IPS-15b (cell line): Measurements from ENCODE around the gene WEE2.
"Not testable (repeated sequence)": the region's sequence is repeated elsewhere in the genome, so short reads cannot be mapped to it uniquely, and the experiment has no call there.

Source experiments
- H3K27me3 ChIP-seq: one replicate; pipeline ENCODE4 v1.6.1; 2013; ENCODE audit warnings: low read length; ENCODE audit not compliant: control insufficient read depth, insufficient read depth
- H3K36me3 ChIP-seq: one replicate; pipeline ENCODE4 v1.6.1; 2013; ENCODE audit warnings: low read length; ENCODE audit not compliant: control insufficient read depth, insufficient read depth
- H3K4me1 ChIP-seq: one replicate; pipeline ENCODE4 v1.6.1; 2013; ENCODE audit warnings: mild to moderate bottlenecking, low read length; ENCODE audit not compliant: control insufficient read depth, insufficient read depth
- H3K4me3 ChIP-seq: one replicate; pipeline ENCODE4 v1.5.1; 2013; ENCODE audit warnings: low read depth, low read length
- H3K9ac ChIP-seq: one replicate; pipeline ENCODE4 v1.6.1; 2013; ENCODE audit warnings: low read depth, mild to moderate bottlenecking, low read length
- H3K9me3 ChIP-seq: one replicate; pipeline ENCODE4 v1.6.1; 2013; ENCODE audit warnings: mild to moderate bottlenecking, low read length; ENCODE audit not compliant: control insufficient read depth, insufficient read depth

Gene WEE2

DNA sequence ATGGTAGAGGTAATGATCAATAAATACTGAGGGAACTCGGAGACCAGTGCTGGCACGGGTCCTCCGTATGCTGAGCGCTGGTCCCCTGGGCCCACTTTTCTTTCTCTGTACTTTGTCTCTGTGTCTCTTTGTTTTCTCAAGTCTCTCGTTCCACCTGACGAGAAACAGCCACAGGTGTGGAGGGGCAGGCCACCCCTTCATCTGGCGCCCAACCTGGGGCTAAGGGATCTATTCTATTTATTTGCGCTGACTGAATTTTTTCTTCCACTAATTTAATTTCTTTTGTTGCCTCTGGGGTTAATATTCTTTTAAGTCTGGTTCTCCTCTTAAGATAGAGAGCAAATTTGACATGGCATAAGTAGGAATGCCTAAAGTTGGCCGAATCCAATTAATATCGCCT lies 43.8 kb downstream of the WEE2 start:
- H3K36me3 ChIP-seq: peaks cover 34% of the 10 kb centered on the region
- not testable (repeated sequence) for H3K9me3 ChIP-seq, H3K27me3 ChIP-seq, H3K9ac ChIP-seq, H3K4me1 ChIP-seq, H3K4me3 ChIP-seq

DNA sequence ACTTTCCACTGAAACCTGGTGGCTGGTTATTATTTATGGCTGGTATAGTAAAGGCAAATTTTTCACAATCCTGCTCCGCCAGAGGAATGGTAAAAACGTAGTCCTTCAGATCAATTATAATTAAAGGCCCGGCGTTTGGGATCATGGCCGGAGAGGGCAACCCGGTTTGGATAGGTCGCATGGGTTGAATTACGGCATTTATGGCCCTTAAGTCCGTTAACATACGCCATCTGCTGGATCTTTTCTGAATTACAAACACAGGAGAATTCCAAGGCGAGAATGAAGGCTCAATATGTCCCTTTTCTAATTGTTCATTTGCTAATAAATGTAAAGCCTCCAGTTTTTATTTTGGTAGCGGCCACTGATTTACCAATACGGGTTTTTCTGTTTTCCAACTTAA lies 44.5 kb downstream of the WEE2 start:
- Histone ChIP-seq H3K9ac (no peak overlapping the region), H3K36me3 (peaks cover 42% of the 10 kb centered on the region), H3K9me3 (peaks cover 5% of the 10 kb centered on the region), H3K4me1 (no peaks in the 10 kb centered on the region), H3K4me3 (no peak overlapping the region), H3K27me3 (no peaks in the 10 kb centered on the region)

DNA sequence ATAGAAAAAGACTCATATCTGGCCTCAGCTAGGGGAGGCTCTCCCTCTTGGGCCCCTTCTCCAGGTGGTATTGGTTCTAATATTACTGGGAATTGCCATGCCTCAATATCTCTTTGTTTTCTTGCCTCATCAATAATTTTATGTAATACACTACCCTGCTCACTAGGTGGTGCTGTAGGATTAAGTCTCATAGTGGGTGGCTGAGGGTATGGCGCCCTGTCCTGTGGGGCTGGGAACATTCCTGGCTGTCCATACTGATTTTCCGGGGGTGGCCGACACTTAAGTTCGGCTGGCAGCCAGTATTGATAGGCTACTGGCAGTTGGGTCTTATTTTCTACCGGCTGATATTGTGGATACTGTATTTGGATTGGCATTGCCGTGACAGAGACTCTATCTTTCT lies 46.8 kb downstream of the WEE2 start:
- no peaks in the 10 kb centered on the region for H3K4me1 ChIP-seq
- no peak overlapping the region for H3K4me3 ChIP-seq
- H3K9me3 ChIP-seq: peaks cover 5% of the 10 kb centered on the region
- H3K36me3 ChIP-seq: peaks cover 34% of the 10 kb centered on the region
- H3K27me3 ChIP-seq: no peaks in the 10 kb centered on the region
- H3K9ac ChIP-seq: no peak overlapping the region

DNA sequence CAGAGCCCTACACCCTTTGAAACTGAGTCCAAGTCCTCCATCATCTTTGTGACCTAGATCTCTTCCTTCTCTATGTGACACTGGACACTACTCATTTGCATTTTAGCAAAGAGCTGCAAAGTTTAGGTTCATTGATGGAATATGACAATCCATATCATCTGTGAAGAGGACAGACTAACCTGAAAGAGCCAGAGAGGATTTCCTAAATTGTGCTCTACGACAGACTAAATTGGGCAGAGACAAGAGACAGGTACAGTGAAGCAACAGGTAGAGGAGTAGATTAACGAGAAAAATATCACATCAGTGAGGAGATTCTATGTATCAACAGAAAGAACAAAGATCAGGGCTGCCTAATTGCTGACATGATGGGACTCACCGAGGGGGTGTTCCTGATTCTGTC lies 55.6 kb downstream of the WEE2 start, which contains the start of gene TAS2R3:
TAS2R3 (plus strand) TSS at position 301 of the 400 bp plus-strand sequence; CDS start at position 363, 62 bp downstream.
- no peaks in the 10 kb centered on the region for H3K27me3 ChIP-seq
- no peaks in the 10 kb centered on the region for H3K4me1 ChIP-seq
- H3K36me3 ChIP-seq: peaks cover 4% of the 10 kb centered on the region
- no peak within 1 kb of the TSS for H3K9ac ChIP-seq
- no peak within 1 kb of the TSS for H3K4me3 ChIP-seq
- H3K9me3 ChIP-seq: no peaks in the 10 kb centered on the region

DNA sequence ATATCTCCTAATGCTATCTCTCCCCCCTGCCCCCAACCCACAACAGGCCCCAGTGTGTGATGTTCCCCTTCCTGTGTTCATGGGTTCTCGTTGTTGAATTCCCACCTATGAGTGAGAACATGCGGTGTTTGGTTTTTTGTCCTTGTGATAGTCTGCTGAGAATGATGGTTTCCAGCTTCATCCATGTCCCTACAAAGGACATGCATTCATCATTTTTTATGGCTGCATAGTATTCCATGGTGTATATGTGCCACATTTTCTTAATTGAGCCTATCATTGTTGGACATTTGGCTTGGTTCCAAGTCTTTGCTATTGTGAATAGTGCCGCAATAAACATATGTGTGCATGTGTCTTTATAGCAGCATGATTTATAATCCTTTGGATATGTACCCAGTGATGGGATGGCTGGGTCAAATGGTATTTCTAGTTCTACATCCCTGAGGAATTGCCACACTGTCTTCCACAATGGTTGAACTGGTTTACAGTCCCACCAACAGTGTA lies 62.0 kb downstream of the WEE2 start:
- H3K9me3 ChIP-seq, H3K27me3 ChIP-seq, H3K4me3 ChIP-seq: not testable (repeated sequence)

DNA sequence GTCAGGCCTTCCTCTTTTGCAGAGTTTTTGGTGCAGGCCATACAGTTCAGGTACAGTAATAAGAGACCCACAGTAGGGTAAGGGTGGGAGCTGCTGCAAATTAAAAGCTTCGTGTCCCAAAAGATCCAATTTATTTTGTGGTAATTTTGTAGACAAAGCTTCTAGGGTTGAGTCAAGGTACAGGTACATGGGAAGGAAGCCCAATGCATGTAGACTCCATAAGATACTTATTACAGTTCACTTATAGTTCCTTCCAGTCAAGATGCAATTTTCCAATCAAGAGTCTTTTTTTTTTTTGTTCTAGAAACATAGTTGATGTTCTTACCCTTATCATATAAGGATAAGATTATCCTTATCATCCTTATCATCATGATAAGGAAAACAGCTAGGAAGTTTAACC lies 68.2 kb downstream of the WEE2 start, which contains the start of gene TAS2R4:
TAS2R4 (plus strand) TSS at position 301 of the 400 bp plus-strand sequence. CDS start 1,815 bp downstream, outside the sequence.
- Histone ChIP-seq H3K4me1 (no peaks in the 10 kb centered on the region), H3K4me3 (no peak within 1 kb of the TSS), H3K36me3 (peaks cover 8% of the 10 kb centered on the region), H3K9ac (no peak within 1 kb of the TSS), H3K9me3 (peaks cover 10% of the 10 kb centered on the region), H3K27me3 (no peaks in the 10 kb centered on the region)

More for the DNA sequence above, 62.0 kb downstream of the WEE2 start:
- not testable (repeated sequence) for H3K36me3 ChIP-seq, H3K9ac ChIP-seq, H3K4me1 ChIP-seq
